B cell (primary cell): ENCODE results near the gene ZMIZ1. TPM values are rescaled to one million over a fixed set of nuclear protein-coding genes. Genes with fewer than 3 reads are reported as not detected.

Experiments used
- ATAC-seq: fragments of 200-7000 bp; cut with Tn5 transposase; one replicate; pipeline ENCODE4 v1.10.0; 2021; ENCODE audit warnings: low read depth, mild to moderate bottlenecking, moderate number of reproducible peaks, moderate library complexity
- CTCF ChIA-PET: fragments of 350-600 bp; sonication (Branson Sonifier 250); formaldehyde crosslinking; loops from one replicate; lab custom pipeline; 2021; ENCODE audit warnings: antibody characterized with exemption, inconsistent platforms; lab: Charles Lee
- POLR2A ChIA-PET: fragments of 350-600 bp; sonication (Branson Sonifier 250); formaldehyde crosslinking; loops from one replicate; lab custom pipeline; 2021; ENCODE audit warnings: antibody characterized with exemption; lab: Charles Lee
- DNase-seq: peaks from one replicate; pipeline ENCODE4 v3.0.0; 2013
- H2AFZ ChIP-seq: 2 replicates; pipeline ENCODE4 v1.6.1; 2012; ENCODE audit warnings: mild to moderate bottlenecking, low read depth, low read length; ENCODE audit not compliant: insufficient read depth, poor library complexity, severe bottlenecking
- H3K27ac ChIP-seq, 2 donors: 1 replicate in 1 of 2; 2 replicates in 1 of 2; pipeline ENCODE4 v1.5.1; 2012 to 2013; ENCODE audit warnings: low read length in 2 of 2, mild to moderate bottlenecking in 2 of 2, moderate library complexity in 1 of 2
- H3K27me3 ChIP-seq, 4 experiments: fragments of 200-600 bp in 1 of 4; sonication (generic) in 1 of 4; replicated peaks in 1 of 4; 1 replicate in 2 of 4; 2 replicates in 2 of 4; pipeline versions ENCODE4 v1.6.1 to v1.7.0; 2013 to 2016; ENCODE audit warnings: low read length in 3 of 4, mild to moderate bottlenecking in 2 of 4, mixed read lengths in 1 of 4, moderate library complexity in 1 of 4; ENCODE audit not compliant: insufficient read depth in 4 of 4, control insufficient read depth in 3 of 4; ENCODE audit errors: control extremely low read depth in 1 of 4
- H3K36me3 ChIP-seq, 2 experiments: replicated peaks in 1 of 2; 1 replicate in 1 of 2; 2 replicates in 1 of 2; pipeline versions ENCODE4 v1.6.1 to v1.7.1; 2013; ENCODE audit warnings: low read length in 1 of 2; ENCODE audit not compliant: insufficient read depth in 2 of 2, control insufficient read depth in 1 of 2; ENCODE audit errors: control extremely low read depth in 1 of 2, extremely low read depth in 1 of 2
- H3K4me1 ChIP-seq, 2 donors: fragments of 200-600 bp in 1 of 2; sonication (generic) in 1 of 2; 1 replicate in 1 of 2; 2 replicates in 1 of 2; pipeline versions ENCODE4 v1.5.1 to v1.6.1; 2013 to 2017; ENCODE audit warnings: low read length in 2 of 2; ENCODE audit not compliant: control insufficient read depth in 2 of 2, insufficient read depth in 2 of 2
- H3K4me2 ChIP-seq: replicated peaks from 2 replicates; pipeline ENCODE3; 2012; ENCODE audit warnings: mild to moderate bottlenecking, low read depth, low read length; ENCODE audit not compliant: poor library complexity, severe bottlenecking
- H3K4me3 ChIP-seq, 5 experiments: fragments of 200-600 bp in 1 of 5; sonication (generic) in 1 of 5; 1 replicate in 3 of 5; 2 replicates in 2 of 5; pipeline versions ENCODE4 v1.5.1 to v1.7.0; 2011 to 2016; ENCODE audit warnings: low read length in 4 of 5, mild to moderate bottlenecking in 4 of 5, low read depth in 2 of 5, control low read depth in 1 of 5, moderate library complexity in 1 of 5; ENCODE audit not compliant: insufficient read depth in 1 of 5; ENCODE audit errors: control extremely low read depth in 1 of 5, extremely low read depth in 1 of 5
- H3K79me2 ChIP-seq: fragments of 200-600 bp; sonication (generic); one replicate; pipeline ENCODE4 v1.6.0; 2016; ENCODE audit warnings: low read length; ENCODE audit not compliant: control insufficient read depth, insufficient read depth
- H3K9ac ChIP-seq: fragments of 200-600 bp; sonication (generic); 2 replicates; pipeline ENCODE4 v1.6.1; 2017; ENCODE audit warnings: mild to moderate bottlenecking, low read length, moderate library complexity
- H3K9me3 ChIP-seq, 3 donors: one replicate each; pipeline versions ENCODE4 v1.6.1 to v1.7.1; 2013; ENCODE audit warnings: low read length in 2 of 3; ENCODE audit not compliant: control insufficient read depth in 2 of 3, insufficient read depth in 1 of 3; ENCODE audit errors: control extremely low read depth in 1 of 3
- H4K20me1 ChIP-seq: 2 replicates; pipeline ENCODE4 v1.6.0; 2012; ENCODE audit warnings: mild to moderate bottlenecking, low read length; ENCODE audit not compliant: insufficient read depth, control insufficient read depth, poor library complexity, severe bottlenecking
- H3K27ac Mint-ChIP-seq: one replicate; pipeline ENCODE4 v1.8.0; 2021; ENCODE audit warnings: mixed read lengths
- H3K27me3 Mint-ChIP-seq: one replicate; pipeline ENCODE4 v1.8.0; 2021; ENCODE audit warnings: mixed read lengths
- H3K4me1 Mint-ChIP-seq: one replicate; pipeline ENCODE4 v1.8.0; 2021; ENCODE audit warnings: mixed read lengths
- H3K4me3 Mint-ChIP-seq: one replicate; pipeline ENCODE4 v1.8.0; 2021; ENCODE audit warnings: mixed read lengths
- H3K9me3 Mint-ChIP-seq: one replicate; pipeline ENCODE4 v1.8.0; 2022; ENCODE audit warnings: mixed read lengths; ENCODE audit not compliant: insufficient read depth
- CTCF ChIP-seq: fragments of 200-600 bp; IDR thresholded peaks from one replicate; pipeline ENCODE4 v1.8.0; 2022; ENCODE audit warnings: antibody characterized with exemption, mild to moderate bottlenecking
- EZH2 ChIP-seq: IDR thresholded peaks from 2 replicates; pipeline ENCODE4 v1.6.1; 2012; ENCODE audit warnings: borderline replicate concordance, low read depth, mild to moderate bottlenecking, moderate library complexity, low read length; ENCODE audit not compliant: insufficient read depth, poor library complexity, severe bottlenecking
- WGBS: methylation state at CpG from one replicate; pipeline ENCODE4 v1.1.5; 2013; ENCODE audit warnings: missing lambda C conversion rate; ENCODE audit not compliant: insufficient coverage; 5-methylcytosine and 5-hydroxymethylcytosine counted together
- intact Hi-C: fragments of 100-400 bp; cut with micrococcal nuclease; formaldehyde crosslinking; loops from one replicate; pipeline ENCODE4 v1.10.0; 2022
- polyA plus RNA-seq: library from polyadenylated mRNA; depleted of rRNA; stranded (reverse); fragments of >200 nt; gene quantifications from 2 replicates; pipeline ENCODE4 v1.2.3, GENCODE V29; 2012
- total RNA-seq, 2 donors: library from RNA; stranded (reverse); fragments of 120-200 nt in 1 of 2; gene quantifications; 1 replicate in 1 of 2; 2 replicates in 1 of 2; pipeline versions ENCODE4 v1.2.3 to v1.2.4, GENCODE V29; 2013 to 2022

The ZMIZ1 gene
- total and polyA plus RNA-seq, 2 donors (not counting 1 experiment from before 2014, with no cell fraction given): 14.3 to 64.9 TPM

GRCh38 chr10:79347226-79347893, 278.6 kb downstream of the ZMIZ1 start, which contains the start of gene PPIF:
TSS of gene PPIF (plus strand) at chr10:79347469. CDS start at chr10:79347549, 80 bp downstream.
- Mint-ChIP-seq H3K4me1 (peaks cover 27% of the 10 kb centered on the region), H3K9me3 (no peaks in the 10 kb centered on the region), H3K27me3 (no peaks in the 10 kb centered on the region), H3K4me3 (peak within 1 kb of the TSS; percentile 88), H3K27ac (peak within 1 kb of the TSS; percentile 93)
- H3K4me2 ChIP-seq: peak within 1 kb of the TSS; percentile 100
- intact Hi-C loops: loop anchor here (1.0 to 5.0 kb wide), 6 partner anchors 16 to 1318 kb away; partner anchors contain the start of genes POLR3A and ZMIZ1
- ATAC-seq (peak; percentile 97), DNase-seq (peak; percentile 95)
- H3K9ac ChIP-seq: peak within 1 kb of the TSS; percentile 95
- peaks cover 26% of the 10 kb centered on the region for H3K79me2 ChIP-seq
- H3K9me3 ChIP-seq: no peaks in the 10 kb centered on the region
- CTCF ChIA-PET: interaction anchor here (0.6 to 3.8 kb wide), 5 partner anchors 11 to 105 kb away, joined by 3 to 15 read pairs (median 4); no protein-coding TSS in a partner anchor
- H3K27me3 ChIP-seq: no peaks in the 10 kb centered on the region
- peaks cover 10% of the 10 kb centered on the region for H4K20me1 ChIP-seq
- TF ChIP-seq CTCF: peak; percentile 90
- TF ChIP-seq EZH2: no peak
- H3K4me1 ChIP-seq: peaks cover 14 to 26% of the 10 kb centered on the region in 2 donors
- under 1% methylated on average over 77 of the region's 77 CpGs for WGBS
- H2AFZ ChIP-seq: peak within 1 kb of the TSS; percentile 81
- H3K36me3 ChIP-seq: peaks cover 0 to 40% of the 10 kb centered on the region in 2 experiments
- peak within 1 kb of the TSS; percentile 9 to 89 (median 69) for H3K4me3 ChIP-seq
- H3K27ac ChIP-seq: peak within 1 kb of the TSS; percentile 84 to 92
- POLR2A ChIA-PET: interaction anchor here (0.5 to 1.6 kb wide), 6 partner anchors 29 to 276 kb away, joined by 3 to 6 read pairs (median 4); no protein-coding TSS in a partner anchor
